Endothelial cell of hepatic sinusoid (primary cell): ENCODE data around the gene IQCH.
"Not testable (repeated sequence)": the region's sequence is repeated elsewhere in the genome, so short reads cannot be mapped to it uniquely, and the experiment has no call there.

Experiments used
- in situ Hi-C: cut with HindIII; loops from 2 replicates; pipeline ENCODE4 v1.10.0; 2017; ENCODE audit warnings: low sequenced_read_pairs

IQCH gene

GRCh38 chr15:67244971-67245478, 9.6 kb upstream of the IQCH start:
- in situ Hi-C loops, result loop anchor here (5.0 kb wide), 1 partner anchor 58 kb away; no protein-coding TSS in a partner anchor

GRCh38 chr15:67246606-67247005, 8.0 kb upstream of the IQCH start:
- in situ Hi-C loops, result loop anchor here (5.0 kb wide), 1 partner anchor 59 kb away; no protein-coding TSS in a partner anchor

GRCh38 chr15:67248011-67248505, 6.5 kb upstream of the IQCH start:
- in situ Hi-C loops, result loop anchor here (5.0 kb wide), 1 partner anchor 61 kb away; no protein-coding TSS in a partner anchor

DNA sequence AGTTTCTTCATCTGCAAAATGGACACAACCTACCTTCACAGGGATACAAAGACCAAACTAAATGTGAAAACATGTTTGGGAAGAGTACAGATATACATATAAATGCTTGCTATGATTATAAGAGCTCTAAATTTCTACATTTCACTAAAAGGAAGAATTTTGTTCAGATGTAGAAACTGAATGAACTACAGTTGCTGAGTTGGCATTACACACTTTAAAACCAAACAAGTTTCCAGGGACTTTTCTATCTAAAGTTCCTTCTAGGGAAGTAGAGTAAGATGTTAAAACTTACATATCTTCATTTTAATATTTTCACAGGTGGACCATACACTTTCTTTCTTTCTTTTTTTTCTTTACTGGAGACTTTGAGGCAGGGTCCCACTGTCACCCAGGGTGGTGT, 4.8 kb upstream of the IQCH start:
- in situ Hi-C loops, result loop anchor here (5.0 kb wide), 1 partner anchor 63 kb away; no protein-coding TSS in a partner anchor

- in situ Hi-C loops, result no loop called here
Observed at GRCh38 chr15:67251318-67251717, 3.3 kb upstream of the IQCH start.

- in situ Hi-C loops, result no loop called here
Observed at GRCh38 chr15:67253101-67253500, 1.5 kb upstream of the IQCH start.

DNA sequence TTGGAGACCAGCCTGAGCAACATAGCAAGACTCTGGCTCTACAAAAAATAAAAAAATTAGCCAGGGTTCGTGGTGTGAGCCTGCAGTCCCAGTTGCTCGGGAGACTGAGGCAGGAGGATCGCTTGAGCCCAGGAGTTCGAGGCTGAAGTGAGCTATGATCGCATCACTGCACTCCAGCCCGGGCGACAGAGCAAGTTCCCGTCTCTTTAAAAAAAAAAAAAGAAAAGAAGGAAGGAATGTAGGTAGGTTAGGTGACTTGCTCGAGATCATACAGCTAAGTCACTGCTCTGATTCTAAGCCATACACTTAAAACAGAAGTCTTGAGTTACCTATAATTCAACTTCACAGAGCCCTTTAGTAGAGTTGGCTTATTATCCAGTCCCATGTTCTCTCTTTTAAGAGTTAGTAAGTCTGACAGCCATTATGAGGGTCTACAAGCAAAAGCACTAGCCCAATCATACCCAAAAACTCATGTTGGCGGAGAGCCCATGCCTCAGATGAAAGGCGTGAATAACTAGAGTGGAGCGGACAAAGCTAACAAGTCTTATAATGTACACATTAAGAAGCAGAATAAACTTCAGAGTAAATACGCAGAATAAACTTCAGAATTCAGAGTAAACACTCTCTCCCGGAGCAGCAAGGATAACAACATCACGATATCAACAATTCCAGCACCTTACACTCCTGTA, 893 bp upstream of the IQCH start:
- in situ Hi-C loops, result no loop called here

DNA sequence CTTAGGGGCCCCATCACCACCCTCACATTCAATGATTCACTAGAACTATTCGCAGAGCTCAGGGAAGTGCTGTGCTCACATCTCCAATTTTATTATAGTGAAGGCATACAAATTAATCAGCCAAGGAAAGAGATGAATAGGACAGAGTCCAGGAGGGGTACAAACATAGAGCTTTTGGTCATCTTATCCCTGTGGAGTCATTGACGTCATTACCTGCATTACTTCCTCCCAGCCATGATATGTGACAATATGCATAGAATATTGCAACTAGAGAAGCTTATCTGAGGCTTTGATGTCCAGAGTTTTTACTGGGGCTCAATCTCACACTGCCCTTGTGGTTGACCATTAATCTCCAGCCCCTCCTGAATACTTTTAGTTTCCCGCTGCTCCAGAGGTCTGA, 1.5 kb downstream of the IQCH start:
- in situ Hi-C loops, result no loop called here

DNA sequence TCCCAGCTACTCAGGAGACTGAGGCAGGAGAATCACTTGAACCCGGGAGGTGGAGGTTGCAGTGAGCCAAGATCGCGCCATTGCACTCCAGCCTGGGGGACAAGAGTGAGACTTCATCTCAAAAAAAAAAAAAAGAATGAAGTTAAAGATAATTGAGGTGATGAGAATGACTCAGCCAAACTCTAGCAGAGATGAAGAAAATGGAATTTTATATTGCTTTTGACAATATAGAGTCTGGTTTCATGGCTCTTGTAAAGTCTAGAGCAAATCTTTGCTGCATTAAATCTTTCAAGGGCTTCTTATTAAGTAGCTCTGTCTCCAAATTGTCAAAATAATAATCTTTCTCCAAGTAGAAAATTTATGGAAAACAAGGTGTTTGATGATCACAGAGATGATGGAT, 3.8 kb downstream of the IQCH start:
- in situ Hi-C loops, result not testable (repeated sequence)

GRCh38 chr15:67259379-67259778, 4.8 kb downstream of the IQCH start:
- in situ Hi-C loops, result no loop called here

- in situ Hi-C loops, result no loop called here
Observed at GRCh38 chr15:67259806-67260205, 5.2 kb downstream of the IQCH start.

DNA sequence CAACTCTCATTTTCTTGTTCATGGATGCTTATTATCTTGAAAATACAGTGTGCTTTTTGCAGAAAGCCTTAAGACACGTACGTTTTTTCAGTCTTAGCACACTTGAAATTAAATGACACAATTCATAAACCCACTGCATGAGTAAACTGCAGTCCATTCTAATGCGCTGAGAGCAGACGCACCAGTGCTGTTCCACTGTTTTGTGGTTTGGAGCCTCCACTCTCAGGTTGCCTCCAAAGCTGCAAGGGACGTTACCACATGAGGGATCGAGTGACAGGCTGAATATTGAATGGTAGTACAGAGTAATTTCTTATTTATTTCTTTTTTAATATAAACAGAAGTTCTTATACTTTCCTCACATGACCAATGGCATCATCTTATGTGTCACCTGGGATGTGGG, 12.3 kb downstream of the IQCH start:
- in situ Hi-C loops, result no loop called here

- in situ Hi-C loops, result no loop called here
Observed at GRCh38 chr15:67267440-67267839, 12.9 kb downstream of the IQCH start.

DNA sequence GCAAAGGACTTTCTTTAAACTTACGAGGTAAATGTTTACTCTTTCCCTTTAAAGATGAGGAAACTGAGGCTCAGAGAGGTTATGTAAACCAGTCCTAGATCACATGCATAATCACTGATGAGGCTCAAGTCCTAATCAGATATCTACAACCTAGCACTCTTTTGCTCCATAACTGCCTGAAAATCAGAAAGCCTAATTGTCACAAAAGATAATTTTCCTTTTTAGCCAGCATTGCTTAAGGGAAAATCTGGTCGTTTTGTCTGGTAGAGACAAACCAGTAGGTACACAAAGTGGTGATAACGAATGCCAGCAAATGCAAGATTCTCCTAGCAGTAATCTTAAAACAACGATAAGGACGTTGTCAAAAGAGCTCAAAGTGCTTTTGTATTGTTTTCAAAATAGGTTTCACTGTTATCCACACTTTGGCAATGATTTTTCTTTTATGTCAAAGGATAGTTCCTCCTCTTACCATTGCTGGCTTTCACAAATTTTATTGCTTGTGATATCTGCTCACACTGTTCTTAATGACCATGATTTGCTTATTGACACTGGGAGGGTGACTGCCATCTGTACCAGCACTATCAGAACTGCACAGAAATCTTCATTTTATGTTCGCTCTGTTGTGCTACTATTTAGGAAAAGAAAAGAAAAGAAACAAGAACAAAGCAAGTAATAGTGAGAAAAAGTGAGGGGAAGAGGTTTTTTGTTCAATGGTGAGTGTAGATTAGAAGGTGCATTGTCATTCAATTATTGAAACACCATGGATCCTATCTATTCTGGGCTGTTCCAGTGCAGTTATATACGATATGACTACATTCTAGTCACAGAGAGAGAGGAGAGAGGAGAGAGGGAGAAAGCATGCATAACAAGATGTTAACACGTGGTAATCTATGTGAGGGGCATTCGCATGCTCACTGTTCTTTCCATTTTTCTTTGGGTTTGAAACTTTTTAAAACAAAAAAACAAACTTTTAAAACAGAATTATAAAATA, 13.7 kb downstream of the IQCH start:
- in situ Hi-C loops, result no loop called here

DNA sequence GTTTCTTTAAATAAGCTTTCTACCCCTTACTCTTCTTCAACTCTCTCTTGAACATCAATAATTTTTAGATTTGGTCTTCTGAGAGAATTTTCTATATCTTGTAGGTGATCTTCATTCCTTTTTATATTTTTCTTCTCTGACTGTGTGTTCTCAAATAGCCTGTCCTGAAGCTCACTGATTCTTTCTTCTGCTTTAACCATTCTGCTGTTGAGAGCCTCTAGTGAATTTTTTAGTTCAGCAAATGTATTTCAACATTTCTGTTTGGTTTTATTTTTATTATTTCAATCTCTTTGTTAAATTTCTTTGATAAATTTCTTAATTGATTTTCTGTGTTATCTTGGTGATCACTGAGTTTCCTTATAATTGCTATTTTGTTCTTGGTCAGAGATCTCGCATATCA, 19.6 kb downstream of the IQCH start:
- in situ Hi-C loops, result no loop called here

GRCh38 chr15:67276666-67277065, 22.1 kb downstream of the IQCH start:
- in situ Hi-C loops, result no loop called here

- in situ Hi-C loops, result no loop called here
Observed at GRCh38 chr15:67280217-67280616, 25.6 kb downstream of the IQCH start.

- in situ Hi-C loops, result no loop called here
Observed at GRCh38 chr15:67281714-67282113, 27.1 kb downstream of the IQCH start.

- in situ Hi-C loops, result not testable (repeated sequence)
Observed at GRCh38 chr15:67285625-67286024, 31.0 kb downstream of the IQCH start.

GRCh38 chr15:67286400-67286799, 31.8 kb downstream of the IQCH start:
- in situ Hi-C loops, result not testable (repeated sequence)

DNA sequence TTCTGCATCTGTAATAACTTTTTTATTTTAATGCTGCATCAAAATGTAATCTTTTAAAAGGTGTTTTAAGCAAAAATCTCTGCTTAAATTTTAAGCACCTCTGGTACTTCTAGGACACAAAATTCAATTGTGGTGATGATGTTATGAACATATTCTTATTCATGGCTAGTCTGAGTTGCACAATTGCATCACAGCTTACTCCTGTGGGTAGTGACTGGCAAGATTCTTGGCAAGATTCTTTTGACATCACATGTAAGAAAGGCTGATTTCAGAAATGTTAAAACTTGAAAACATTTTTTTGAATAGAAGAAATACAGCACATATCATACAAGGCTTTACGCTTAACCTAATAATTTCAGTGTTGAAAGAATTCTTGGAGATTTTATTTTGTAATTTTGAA, 35.7 kb downstream of the IQCH start:
- in situ Hi-C loops, result no loop called here
